ENCODE measurements around the gene YIPF1.

YIPF1 gene

GRCh38 chr1:53847980-53848379 is 41.6 kb downstream of the YIPF1 start:
- H3K27ac ChIP-seq (ENCODE audit: insufficient read depth, low read depth, low read length, poor library complexity, severe bottlenecking) = no peak overlapping the region
- WGBS, 2 experiments = 90 to 94% methylated on average over 6 of the region's 6 CpGs
- H3K4me3 ChIP-seq (ENCODE audit: insufficient read depth, low read depth, low read length) = no peak overlapping the region
- no peaks in the 10 kb centered on the region for H3K9me3 ChIP-seq (ENCODE audit: control insufficient read depth, low read length)
- H3K36me3 ChIP-seq (ENCODE audit: control insufficient read depth, insufficient read depth, low read length) = no peaks in the 10 kb centered on the region
- H3K27me3 ChIP-seq (ENCODE audit: control insufficient read depth, insufficient read depth, low read length, poor library complexity, severe bottlenecking) = no peaks in the 10 kb centered on the region
- H3K4me1 ChIP-seq (ENCODE audit: control insufficient read depth, insufficient read depth, low read length) = no peaks in the 10 kb centered on the region

- WGBS, 2 experiments = 88 to 94% methylated on average over 1 to 2 of the region's 3 CpGs
- no peak overlapping the region for H3K4me3 ChIP-seq (ENCODE audit: insufficient read depth, low read depth, low read length)
Observed at GRCh38 chr1:53842347-53842746, 47.2 kb downstream of the YIPF1 start.

GRCh38 chr1:53838654-53838974 is 51.0 kb downstream of the YIPF1 start:
- H3K4me1 ChIP-seq (ENCODE audit: control insufficient read depth, insufficient read depth, low read length) = no peaks in the 10 kb centered on the region
- peak overlapping the region; percentile 86 for H3K27ac ChIP-seq (ENCODE audit: insufficient read depth, low read depth, low read length, poor library complexity, severe bottlenecking)
- H3K36me3 ChIP-seq (ENCODE audit: control insufficient read depth, insufficient read depth, low read length) = no peaks in the 10 kb centered on the region
- H3K27me3 ChIP-seq (ENCODE audit: control insufficient read depth, insufficient read depth, low read length, poor library complexity, severe bottlenecking) = no peaks in the 10 kb centered on the region
- H3K4me3 ChIP-seq (ENCODE audit: insufficient read depth, low read depth, low read length) = peak overlapping the region; percentile 84
- H3K9me3 ChIP-seq (ENCODE audit: control insufficient read depth, low read length) = no peaks in the 10 kb centered on the region
- WGBS, 2 experiments = 27 to 28% methylated on average over 2 of the region's 2 CpGs

More at GRCh38 chr1:53842347-53842746, 47.2 kb downstream of the YIPF1 start:
- H3K4me1 ChIP-seq (ENCODE audit: control insufficient read depth, insufficient read depth, low read length) = no peaks in the 10 kb centered on the region
- H3K27ac ChIP-seq (ENCODE audit: insufficient read depth, low read depth, low read length, poor library complexity, severe bottlenecking) = no peak overlapping the region
- H3K9me3 ChIP-seq (ENCODE audit: control insufficient read depth, low read length) = no peaks in the 10 kb centered on the region
- no peaks in the 10 kb centered on the region for H3K27me3 ChIP-seq (ENCODE audit: control insufficient read depth, insufficient read depth, low read length, poor library complexity, severe bottlenecking)
- no peaks in the 10 kb centered on the region for H3K36me3 ChIP-seq (ENCODE audit: control insufficient read depth, insufficient read depth, low read length)

GRCh38 chr1:53837924-53838653 is 51.5 kb downstream of the YIPF1 start, which contains the start of gene NDC1:
Gene NDC1 (minus strand): TSS chr1:53838296. CDS start chr1:53838261, 35 bp downstream.
- Histone ChIP-seq H3K27me3 (ENCODE audit: control insufficient read depth, insufficient read depth, low read length, poor library complexity, severe bottlenecking) (no peaks in the 10 kb centered on the region), H3K27ac (ENCODE audit: insufficient read depth, low read depth, low read length, poor library complexity, severe bottlenecking) (peak within 1 kb of the TSS; percentile 86), H3K4me1 (ENCODE audit: control insufficient read depth, insufficient read depth, low read length) (no peaks in the 10 kb centered on the region), H3K4me3 (ENCODE audit: insufficient read depth, low read depth, low read length) (peak within 1 kb of the TSS; percentile 84), H3K9me3 (ENCODE audit: control insufficient read depth, low read length) (no peaks in the 10 kb centered on the region), H3K36me3 (ENCODE audit: control insufficient read depth, insufficient read depth, low read length) (no peaks in the 10 kb centered on the region)
- WGBS, 2 experiments = 0% methylated on average over 59 of the region's 59 CpGs

- Histone ChIP-seq H3K4me3 (ENCODE audit: insufficient read depth, low read depth, low read length) (peak overlapping the region; percentile 84), H3K27me3 (ENCODE audit: control insufficient read depth, insufficient read depth, low read length, poor library complexity, severe bottlenecking) (no peaks in the 10 kb centered on the region), H3K4me1 (ENCODE audit: control insufficient read depth, insufficient read depth, low read length) (no peaks in the 10 kb centered on the region), H3K27ac (ENCODE audit: insufficient read depth, low read depth, low read length, poor library complexity, severe bottlenecking) (peak overlapping the region; percentile 86), H3K9me3 (ENCODE audit: control insufficient read depth, low read length) (no peaks in the 10 kb centered on the region), H3K36me3 (ENCODE audit: control insufficient read depth, insufficient read depth, low read length) (no peaks in the 10 kb centered on the region)
- 1 to 2% methylated on average over 5 of the region's 5 CpGs for WGBS, 2 experiments
Observed at GRCh38 chr1:53837646-53837923, 52.0 kb downstream of the YIPF1 start.

GRCh38 chr1:53835491-53835890 is 54.1 kb downstream of the YIPF1 start:
- Histone ChIP-seq H3K27ac (ENCODE audit: insufficient read depth, low read depth, low read length, poor library complexity, severe bottlenecking) (no peak overlapping the region), H3K27me3 (ENCODE audit: control insufficient read depth, insufficient read depth, low read length, poor library complexity, severe bottlenecking) (no peaks in the 10 kb centered on the region), H3K36me3 (ENCODE audit: control insufficient read depth, insufficient read depth, low read length) (no peaks in the 10 kb centered on the region), H3K9me3 (ENCODE audit: control insufficient read depth, low read length) (no peaks in the 10 kb centered on the region), H3K4me1 (ENCODE audit: control insufficient read depth, insufficient read depth, low read length) (no peaks in the 10 kb centered on the region), H3K4me3 (ENCODE audit: insufficient read depth, low read depth, low read length) (no peak overlapping the region)
- WGBS, 2 experiments = 100% methylated on average over 1 to 2 of the region's 2 CpGs

GRCh38 chr1:53834776-53835175 is 54.8 kb downstream of the YIPF1 start:
- no peak overlapping the region for H3K4me3 ChIP-seq (ENCODE audit: insufficient read depth, low read depth, low read length)
- H3K36me3 ChIP-seq (ENCODE audit: control insufficient read depth, insufficient read depth, low read length) = no peaks in the 10 kb centered on the region
- no peaks in the 10 kb centered on the region for H3K27me3 ChIP-seq (ENCODE audit: control insufficient read depth, insufficient read depth, low read length, poor library complexity, severe bottlenecking)
- H3K4me1 ChIP-seq (ENCODE audit: control insufficient read depth, insufficient read depth, low read length) = no peaks in the 10 kb centered on the region
- WGBS, 2 experiments = 88 to 94% methylated on average over 11 of the region's 11 CpGs
- H3K27ac ChIP-seq (ENCODE audit: insufficient read depth, low read depth, low read length, poor library complexity, severe bottlenecking) = no peak overlapping the region
- no peaks in the 10 kb centered on the region for H3K9me3 ChIP-seq (ENCODE audit: control insufficient read depth, low read length)

- no peaks in the 10 kb centered on the region for H3K4me1 ChIP-seq (ENCODE audit: control insufficient read depth, insufficient read depth, low read length)
- H3K9me3 ChIP-seq (ENCODE audit: control insufficient read depth, low read length) = no peaks in the 10 kb centered on the region
- no peaks in the 10 kb centered on the region for H3K36me3 ChIP-seq (ENCODE audit: control insufficient read depth, insufficient read depth, low read length)
- H3K27me3 ChIP-seq (ENCODE audit: control insufficient read depth, insufficient read depth, low read length, poor library complexity, severe bottlenecking) = no peaks in the 10 kb centered on the region
- H3K4me3 ChIP-seq (ENCODE audit: insufficient read depth, low read depth, low read length) = no peak overlapping the region
- WGBS, 2 experiments = 92% methylated on average over 3 of the region's 4 CpGs; no CpG with 5 or more reads in 1 of the 2 experiments
- no peak overlapping the region for H3K27ac ChIP-seq (ENCODE audit: insufficient read depth, low read depth, low read length, poor library complexity, severe bottlenecking)
Observed at GRCh38 chr1:53833393-53833792, 56.2 kb downstream of the YIPF1 start.

- WGBS, 2 experiments = 95 to 96% methylated on average over 2 of the region's 2 CpGs
- no peak overlapping the region for H3K4me3 ChIP-seq (ENCODE audit: insufficient read depth, low read depth, low read length)
- no peaks in the 10 kb centered on the region for H3K4me1 ChIP-seq (ENCODE audit: control insufficient read depth, insufficient read depth, low read length)
- H3K27me3 ChIP-seq (ENCODE audit: control insufficient read depth, insufficient read depth, low read length, poor library complexity, severe bottlenecking) = no peaks in the 10 kb centered on the region
- H3K36me3 ChIP-seq (ENCODE audit: control insufficient read depth, insufficient read depth, low read length) = peaks cover 20% of the 10 kb centered on the region
- H3K27ac ChIP-seq (ENCODE audit: insufficient read depth, low read depth, low read length, poor library complexity, severe bottlenecking) = no peak overlapping the region
- H3K9me3 ChIP-seq (ENCODE audit: control insufficient read depth, low read length) = no peaks in the 10 kb centered on the region
Observed at GRCh38 chr1:53826367-53826766, 63.2 kb downstream of the YIPF1 start.

- Histone ChIP-seq H3K27me3 (ENCODE audit: control insufficient read depth, insufficient read depth, low read length, poor library complexity, severe bottlenecking) (no peaks in the 10 kb centered on the region), H3K27ac (ENCODE audit: insufficient read depth, low read depth, low read length, poor library complexity, severe bottlenecking) (no peak overlapping the region), H3K4me1 (ENCODE audit: control insufficient read depth, insufficient read depth, low read length) (no peaks in the 10 kb centered on the region), H3K36me3 (ENCODE audit: control insufficient read depth, insufficient read depth, low read length) (peaks cover 20% of the 10 kb centered on the region), H3K4me3 (ENCODE audit: insufficient read depth, low read depth, low read length) (no peak overlapping the region), H3K9me3 (ENCODE audit: control insufficient read depth, low read length) (no peaks in the 10 kb centered on the region)
- 93 to 94% methylated on average over 5 to 6 of the region's 6 CpGs for WGBS, 2 experiments
Observed at GRCh38 chr1:53825306-53825705, 64.3 kb downstream of the YIPF1 start.

GRCh38 chr1:53822931-53823330 is 66.7 kb downstream of the YIPF1 start:
- Histone ChIP-seq H3K9me3 (ENCODE audit: control insufficient read depth, low read length) (no peaks in the 10 kb centered on the region), H3K27me3 (ENCODE audit: control insufficient read depth, insufficient read depth, low read length, poor library complexity, severe bottlenecking) (no peaks in the 10 kb centered on the region), H3K4me1 (ENCODE audit: control insufficient read depth, insufficient read depth, low read length) (no peaks in the 10 kb centered on the region), H3K27ac (ENCODE audit: insufficient read depth, low read depth, low read length, poor library complexity, severe bottlenecking) (no peak overlapping the region), H3K4me3 (ENCODE audit: insufficient read depth, low read depth, low read length) (no peak overlapping the region), H3K36me3 (ENCODE audit: control insufficient read depth, insufficient read depth, low read length) (peaks cover 25% of the 10 kb centered on the region)
- 93 to 96% methylated on average over 3 of the region's 3 CpGs for WGBS, 2 experiments
